H9 (cell line): ENCODE results near the gene ARHGEF6. TPM values are rescaled to one million over a fixed set of nuclear protein-coding genes. Genes with fewer than 3 reads are reported as not detected.

Experiments
- DNase-seq: peaks from one replicate; pipeline ENCODE4 v3.0.0-alpha.2; 2017
- H2AFZ ChIP-seq: one replicate; pipeline ENCODE4 v1.6.1; 2013; ENCODE audit warnings: mild to moderate bottlenecking, low read length, control low read depth, moderate library complexity
- H2AK5ac ChIP-seq: 2 replicates; pipeline ENCODE4 v1.6.1; 2013; ENCODE audit warnings: low read length, control low read depth, mixed read lengths; ENCODE audit not compliant: insufficient read length
- H2BK120ac ChIP-seq: one replicate; pipeline ENCODE4 v1.6.1; 2013; ENCODE audit warnings: low read depth, mild to moderate bottlenecking, low read length, control low read depth, inconsistent platforms; ENCODE audit not compliant: poor library complexity, severe bottlenecking
- H2BK12ac ChIP-seq: 2 replicates; pipeline ENCODE4 v1.6.1; 2013; ENCODE audit warnings: low read length, control low read depth, mixed read lengths, low read depth; ENCODE audit not compliant: insufficient read length
- H2BK15ac ChIP-seq: 2 replicates; pipeline ENCODE4 v1.6.1; 2013; ENCODE audit warnings: low read depth, low read length, control low read depth
- H2BK20ac ChIP-seq: one replicate; pipeline ENCODE4 v1.6.1; 2013; ENCODE audit warnings: low read depth, mild to moderate bottlenecking, low read length, control low read depth, inconsistent platforms; ENCODE audit not compliant: poor library complexity, severe bottlenecking
- H2BK5ac ChIP-seq: 2 replicates; pipeline ENCODE4 v1.6.1; 2013; ENCODE audit warnings: low read length, control low read depth, mixed read lengths; ENCODE audit not compliant: insufficient read length
- H3K14ac ChIP-seq: 2 replicates; pipeline ENCODE4 v1.6.1; 2013; ENCODE audit warnings: low read length, control low read depth; ENCODE audit not compliant: insufficient read depth
- H3K18ac ChIP-seq: 2 replicates; pipeline ENCODE4 v1.6.1; 2013; ENCODE audit warnings: low read depth, mild to moderate bottlenecking, mixed read lengths, low read length, control low read depth; ENCODE audit not compliant: insufficient read length
- H3K23ac ChIP-seq: 2 replicates; pipeline ENCODE4 v1.6.1; 2013; ENCODE audit warnings: low read length, control low read depth, mixed read lengths, low read depth; ENCODE audit not compliant: insufficient read length
- H3K23me2 ChIP-seq: 2 replicates; pipeline ENCODE4 v1.6.1; 2013; ENCODE audit warnings: low read depth, mild to moderate bottlenecking, mixed read lengths, low read length, control low read depth; ENCODE audit not compliant: insufficient read length, poor library complexity, severe bottlenecking
- H3K27ac ChIP-seq: 2 replicates; pipeline ENCODE4 v1.5.1; 2013; ENCODE audit warnings: low read length, control low read depth, mixed read lengths, low read depth; ENCODE audit not compliant: insufficient read length
- H3K27me3 ChIP-seq: 2 replicates; pipeline ENCODE4 v1.6.1; 2013; ENCODE audit warnings: low read length, control low read depth, inconsistent platforms; ENCODE audit not compliant: insufficient read depth
- H3K4ac ChIP-seq: 2 replicates; pipeline ENCODE4 v1.6.1; 2013; ENCODE audit warnings: low read depth, mild to moderate bottlenecking, control low read depth, inconsistent platforms, low read length, moderate library complexity
- H3K4me1 ChIP-seq: 2 replicates; pipeline ENCODE4 v1.6.1; 2013; ENCODE audit warnings: low read length, control low read depth, inconsistent platforms; ENCODE audit not compliant: insufficient read depth
- H3K4me2 ChIP-seq: 2 replicates; pipeline ENCODE4 v1.6.1; 2013; ENCODE audit warnings: low read length, control low read depth, mixed read lengths; ENCODE audit not compliant: insufficient read length, insufficient read depth
- H3K56ac ChIP-seq: 2 replicates; pipeline ENCODE4 v1.6.1; 2013; ENCODE audit warnings: low read depth, mild to moderate bottlenecking, mixed read lengths, low read length, control low read depth; ENCODE audit not compliant: insufficient read length
- H3K79me1 ChIP-seq: 2 replicates; pipeline ENCODE4 v1.6.1; 2013; ENCODE audit warnings: low read depth, mild to moderate bottlenecking, moderate library complexity, low read length, control low read depth, inconsistent platforms; ENCODE audit not compliant: insufficient read depth, poor library complexity, severe bottlenecking
- H3K79me2 ChIP-seq: 2 replicates; pipeline ENCODE4 v1.6.1; 2013; ENCODE audit warnings: low read length, control low read depth, inconsistent platforms; ENCODE audit not compliant: insufficient read depth
- H3K9ac ChIP-seq: 2 replicates; pipeline ENCODE4 v1.6.1; 2013; ENCODE audit warnings: low read length, control low read depth, mixed read lengths; ENCODE audit not compliant: insufficient read length; ENCODE audit errors: extremely low read depth
- H3K9me3 ChIP-seq: one replicate; pipeline ENCODE4 v1.6.1; 2013; ENCODE audit warnings: low read depth, low read length, inconsistent platforms; ENCODE audit not compliant: control insufficient read depth
- H3T11ph ChIP-seq: one replicate; pipeline ENCODE4 v1.6.1; 2013; ENCODE audit warnings: mild to moderate bottlenecking, low read length, control low read depth, inconsistent platforms
- H4K20me1 ChIP-seq: one replicate; pipeline ENCODE4 v1.6.1; 2013; ENCODE audit not compliant: control insufficient read depth, insufficient read length, insufficient read depth
- H4K5ac ChIP-seq: 2 replicates; pipeline ENCODE4 v1.6.1; 2013; ENCODE audit warnings: low read depth, mild to moderate bottlenecking, mixed read lengths, low read length, control low read depth; ENCODE audit not compliant: insufficient read length
- H4K8ac ChIP-seq: replicated peaks from 2 replicates; pipeline ENCODE4 v1.6.1; 2013; ENCODE audit warnings: low read length, control low read depth, mixed read lengths, low read depth; ENCODE audit not compliant: insufficient read length
- H4K91ac ChIP-seq: 2 replicates; pipeline ENCODE4 v1.6.1; 2013; ENCODE audit warnings: low read depth, mild to moderate bottlenecking, moderate library complexity, mixed read lengths, low read length, control low read depth; ENCODE audit not compliant: insufficient read length
- H3K27ac Mint-ChIP-seq, 3 experiments: 2 replicates in 2 of 3; 3 replicates in 1 of 3; pipeline ENCODE4 v1.8.0; 2020 to 2021; ENCODE audit warnings: mixed read lengths in 3 of 3, mild to moderate bottlenecking in 1 of 3, moderate library complexity in 1 of 3
- H3K27me3 Mint-ChIP-seq: 2 replicates; pipeline ENCODE4 v1.8.0; 2021; ENCODE audit warnings: low read depth, mild to moderate bottlenecking, moderate library complexity, mixed read lengths
- H3K36me3 Mint-ChIP-seq, 3 experiments: 2 replicates in 2 of 3; 3 replicates in 1 of 3; pipeline ENCODE4 v1.8.0; 2020 to 2021; ENCODE audit warnings: low read depth in 3 of 3, mixed read lengths in 3 of 3; ENCODE audit not compliant: insufficient read depth in 1 of 3
- H3K4me1 Mint-ChIP-seq, 2 experiments: 2 replicates each; pipeline ENCODE4 v1.8.0; 2020; ENCODE audit warnings: mixed read lengths in 2 of 2
- H3K4me3 Mint-ChIP-seq, 2 experiments: 2 replicates in 1 of 2; 3 replicates in 1 of 2; pipeline ENCODE4 v1.8.0; 2020 to 2021; ENCODE audit warnings: mild to moderate bottlenecking in 2 of 2, mixed read lengths in 2 of 2, moderate library complexity in 1 of 2
- H3K9me3 Mint-ChIP-seq, 2 experiments: 2 replicates in 1 of 2; 3 replicates in 1 of 2; pipeline ENCODE4 v1.8.0; 2020; ENCODE audit warnings: mild to moderate bottlenecking in 2 of 2, mixed read lengths in 2 of 2, moderate library complexity in 1 of 2
- WGBS: extraction: QIAGEN DNeasy Blood & Tissue Kit; methylation state at CpG from one replicate; pipeline ENCODE4 v1.1.7; 2013; ENCODE audit warnings: missing lambda C conversion rate, low lambda C conversion rate, mixed read lengths; ENCODE audit not compliant: insufficient read length; ENCODE audit errors: extremely low coverage; 5-methylcytosine and 5-hydroxymethylcytosine counted together
- total RNA-seq: library from RNA; stranded (reverse); gene quantifications from 2 replicates; pipeline ENCODE4 v1.2.1, GENCODE V29; 2021
- TF ChIP-seq, protein P1 (sequence below): fragments of 200-600 bp; sonication (generic); conservative IDR thresholded peaks from 3 replicates; pipeline ENCODE4 v1.8.0; 2021; ENCODE audit warnings: antibody characterized with exemption, mild to moderate bottlenecking

The ARHGEF6 gene
- total RNA-seq, 1 experiment from 2014 or later, result 3.6 TPM

DNA sequence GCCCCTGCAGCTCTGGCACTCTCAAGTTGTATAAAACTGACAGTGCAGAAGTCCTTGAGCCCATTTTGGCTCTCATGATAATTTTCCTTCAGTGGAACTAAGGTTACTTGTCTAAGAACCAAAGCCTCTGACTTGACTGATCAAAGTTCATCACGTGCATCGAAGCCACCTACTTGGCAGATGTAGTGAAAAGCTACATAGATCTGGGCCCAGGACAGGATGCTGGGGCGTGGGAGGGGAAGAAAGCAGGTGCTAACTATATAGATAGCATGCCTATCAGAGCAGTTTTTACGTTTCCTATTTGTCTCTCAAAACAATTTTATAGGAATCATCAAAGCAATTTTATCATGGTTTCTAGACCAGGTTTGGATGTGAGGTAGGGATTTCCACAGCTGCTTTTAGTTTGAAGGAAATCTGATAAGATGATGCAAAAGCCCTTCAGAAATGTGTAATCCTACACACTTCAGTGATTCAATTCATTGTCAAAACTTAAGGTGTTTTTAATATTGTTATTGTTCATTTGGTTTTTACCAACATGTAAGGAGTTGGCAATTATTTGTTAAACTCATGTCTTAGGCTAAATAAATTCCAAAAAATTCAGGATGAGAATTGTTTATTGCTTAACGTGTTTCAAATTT is 134.0 kb downstream of the ARHGEF6 start:
- Mint-ChIP-seq H3K27ac (no peak overlapping the region), H3K27me3 (peaks cover 4% of the 10 kb centered on the region), H3K4me3 (no peak overlapping the region), H3K36me3 (peaks cover 0 to 5% (median 0%) of the 10 kb centered on the region in 3 experiments; a peak in 2 of 7 replicates), H3K4me1 (peaks cover 7 to 12% of the 10 kb centered on the region in 2 experiments), H3K9me3 (peaks cover 46 to 66% of the 10 kb centered on the region in 2 experiments)
- Histone ChIP-seq H3K9me3 (peaks cover 32% of the 10 kb centered on the region), H3K56ac (no peak overlapping the region), H3K79me1 (no peaks in the 10 kb centered on the region), H4K20me1 (no peaks in the 10 kb centered on the region), H3K27ac (no peak overlapping the region), H3T11ph (no peak overlapping the region), H3K14ac (no peak overlapping the region), H2AFZ (no peak overlapping the region), H3K27me3 (no peaks in the 10 kb centered on the region), H2BK120ac (no peak overlapping the region), H2AK5ac (no peak overlapping the region), H3K4me1 (no peaks in the 10 kb centered on the region), H4K91ac (no peak overlapping the region), H3K23ac (no peak overlapping the region), H3K4ac (no peak overlapping the region), H2BK12ac (no peak overlapping the region), H4K5ac (no peak overlapping the region), H3K18ac (no peak overlapping the region), H2BK15ac (no peak overlapping the region), H3K23me2 (no peaks in the 10 kb centered on the region), H4K8ac (no peak overlapping the region), H2BK20ac (no peak overlapping the region), H2BK5ac (no peak overlapping the region), H3K9ac (no peak overlapping the region), H3K4me2 (no peak overlapping the region), H3K79me2 (no peaks in the 10 kb centered on the region)
- no peak for DNase-seq
- TF ChIP-seq, protein P1, sequence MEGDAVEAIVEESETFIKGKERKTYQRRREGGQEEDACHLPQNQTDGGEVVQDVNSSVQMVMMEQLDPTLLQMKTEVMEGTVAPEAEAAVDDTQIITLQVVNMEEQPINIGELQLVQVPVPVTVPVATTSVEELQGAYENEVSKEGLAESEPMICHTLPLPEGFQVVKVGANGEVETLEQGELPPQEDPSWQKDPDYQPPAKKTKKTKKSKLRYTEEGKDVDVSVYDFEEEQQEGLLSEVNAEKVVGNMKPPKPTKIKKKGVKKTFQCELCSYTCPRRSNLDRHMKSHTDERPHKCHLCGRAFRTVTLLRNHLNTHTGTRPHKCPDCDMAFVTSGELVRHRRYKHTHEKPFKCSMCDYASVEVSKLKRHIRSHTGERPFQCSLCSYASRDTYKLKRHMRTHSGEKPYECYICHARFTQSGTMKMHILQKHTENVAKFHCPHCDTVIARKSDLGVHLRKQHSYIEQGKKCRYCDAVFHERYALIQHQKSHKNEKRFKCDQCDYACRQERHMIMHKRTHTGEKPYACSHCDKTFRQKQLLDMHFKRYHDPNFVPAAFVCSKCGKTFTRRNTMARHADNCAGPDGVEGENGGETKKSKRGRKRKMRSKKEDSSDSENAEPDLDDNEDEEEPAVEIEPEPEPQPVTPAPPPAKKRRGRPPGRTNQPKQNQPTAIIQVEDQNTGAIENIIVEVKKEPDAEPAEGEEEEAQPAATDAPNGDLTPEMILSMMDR, result no peak
- WGBS, result no CpG with 5 or more reads among the region's 5 CpGs
